SK-N-SH treated with all-trans-retinoic acid at 6 μM for 48 hours (cell line): ENCODE results near the gene HTR7.
"Not testable (repeated sequence)": the region's sequence is repeated elsewhere in the genome, so short reads cannot be mapped to it uniquely, and the experiment has no call there.

Source experiments
- ATAC-seq: fragments of 200-7000 bp; cut with Tn5 transposase; 3 replicates; pipeline ENCODE4 v1.9.1; 2020; ENCODE audit warnings: mild to moderate bottlenecking, moderate library complexity
- ARNTL ChIP-seq: fragments of 450-650 bp; formaldehyde crosslinking; IDR thresholded peaks from 2 replicates; pipeline ENCODE4 v1.5.0; 2020; ENCODE audit warnings: low read depth, mild to moderate bottlenecking, moderate library complexity, borderline replicate concordance
- CREB5 ChIP-seq: fragments of 250-450 bp; sonication (Bioruptor Pico); IDR thresholded peaks from 2 replicates; pipeline ENCODE4 v1.5.1; 2020; ENCODE audit warnings: low read depth, mild to moderate bottlenecking, moderate library complexity
- CSDC2 ChIP-seq: fragments of 250-450 bp; sonication (Bioruptor Pico); IDR thresholded peaks from 2 replicates; pipeline ENCODE4 v1.5.0; 2020; ENCODE audit warnings: mild to moderate bottlenecking, moderate library complexity
- ESRRG ChIP-seq: fragments of 250-450 bp; sonication (Bioruptor Pico); IDR thresholded peaks from 2 replicates; pipeline ENCODE4 v1.6.1; 2021; ENCODE audit warnings: mild to moderate bottlenecking
- GLIS3 ChIP-seq: fragments of 250-450 bp; sonication (Bioruptor Pico); IDR thresholded peaks from 2 replicates; pipeline ENCODE4 v1.5.0; 2020; ENCODE audit warnings: mild to moderate bottlenecking, moderate library complexity
- ISL1 ChIP-seq: fragments of 250-450 bp; sonication (Bioruptor Pico); IDR thresholded peaks from 2 replicates; pipeline ENCODE4 v2.1.2; 2022; ENCODE audit warnings: mild to moderate bottlenecking, moderate library complexity
- OSR1 ChIP-seq: fragments of 250-450 bp; sonication (Bioruptor Pico); IDR thresholded peaks from 2 replicates; pipeline ENCODE4 v1.8.0; 2022; ENCODE audit warnings: moderate library complexity, mild to moderate bottlenecking, inconsistent platforms
- PATZ1 ChIP-seq: fragments of 250-450 bp; sonication (Bioruptor Pico); IDR thresholded peaks from 2 replicates; pipeline ENCODE4 v1.8.0; 2020; ENCODE audit warnings: mild to moderate bottlenecking, moderate library complexity, borderline replicate concordance
- POU6F1 ChIP-seq: fragments of 250-450 bp; sonication (Bioruptor Pico); IDR thresholded peaks from 2 replicates; pipeline ENCODE4 v1.8.0; 2021; ENCODE audit warnings: low read depth, mild to moderate bottlenecking, moderate library complexity, borderline replicate concordance
- RARB ChIP-seq: fragments of 250-450 bp; sonication (Bioruptor Pico); IDR thresholded peaks from 2 replicates; pipeline ENCODE4 v1.8.0; 2021; ENCODE audit warnings: mild to moderate bottlenecking, moderate library complexity
- SNAI2 ChIP-seq: fragments of 250-450 bp; sonication (Bioruptor Pico); IDR thresholded peaks from 2 replicates; pipeline ENCODE4 v1.5.0; 2020; ENCODE audit warnings: mild to moderate bottlenecking, moderate library complexity
- TCF4 ChIP-seq: fragments of 250-450 bp; sonication (Bioruptor Pico); IDR thresholded peaks from 2 replicates; pipeline ENCODE4 v1.8.0; 2021; ENCODE audit warnings: mild to moderate bottlenecking, moderate library complexity, borderline replicate concordance
- TOX ChIP-seq: fragments of 250-450 bp; sonication (Bioruptor Pico); IDR thresholded peaks from 2 replicates; pipeline ENCODE4 v1.8.0; 2021; ENCODE audit warnings: mild to moderate bottlenecking, moderate library complexity, borderline replicate concordance
- TSHZ2 ChIP-seq: fragments of 250-450 bp; sonication (Bioruptor Pico); IDR thresholded peaks from 2 replicates; pipeline ENCODE4 v1.5.0; 2020; ENCODE audit warnings: mild to moderate bottlenecking, moderate library complexity
- ZFP3 ChIP-seq: fragments of 250-450 bp; sonication (Bioruptor Pico); IDR thresholded peaks from 2 replicates; pipeline ENCODE4 v1.5.0; 2020; ENCODE audit warnings: mild to moderate bottlenecking, moderate library complexity
- ZFP30 ChIP-seq: fragments of 450-650 bp; formaldehyde crosslinking; IDR thresholded peaks from 2 replicates; pipeline ENCODE4 v1.5.0; 2022; ENCODE audit warnings: mild to moderate bottlenecking, moderate library complexity
- ZNF565 ChIP-seq: fragments of 450-650 bp; formaldehyde crosslinking; conservative IDR thresholded peaks from 2 replicates; pipeline ENCODE4 v1.5.0; 2020; ENCODE audit warnings: low read depth, mild to moderate bottlenecking, moderate library complexity
- ZNF8 ChIP-seq: fragments of 450-650 bp; formaldehyde crosslinking; IDR thresholded peaks from 2 replicates; pipeline ENCODE4 v1.5.0; 2020; ENCODE audit warnings: mild to moderate bottlenecking, moderate library complexity

HTR7 gene

GRCh38 chr10:90813594-90814365, 44.1 kb downstream of the HTR7 start:
- no peak for ATAC-seq

GRCh38 chr10:90807106-90807505, 50.7 kb downstream of the HTR7 start:
- ATAC-seq: not testable (repeated sequence)

More at GRCh38 chr10:90813594-90814365, 44.1 kb downstream of the HTR7 start:
- TF ChIP-seq CREB5 (CRISPR knock-in tag): no peak
- TF ChIP-seq ZFP3 (CRISPR knock-in tag): no peak
- TF ChIP-seq CSDC2 (CRISPR knock-in tag): no peak
- TF ChIP-seq ARNTL (CRISPR knock-in tag): no peak
- no peak for TF ChIP-seq TOX (CRISPR knock-in tag)
- no peak for TF ChIP-seq RARB (CRISPR knock-in tag)
- TF ChIP-seq, all 23 proteins: peak for 0

- TF ChIP-seq ESRRG (CRISPR knock-in tag) (no peak), ARNTL (CRISPR knock-in tag) (no peak), TCF4 (CRISPR knock-in tag) (no peak), POU6F1 (CRISPR knock-in tag) (no peak), SNAI2 (no peak), ZFP3 (CRISPR knock-in tag) (no peak), TSHZ2 (CRISPR knock-in tag) (no peak), PATZ1 (CRISPR knock-in tag) (no peak)
- TF ChIP-seq, all 23 proteins: peak for 0
- no peak for ATAC-seq
Observed at GRCh38 chr10:90806677-90807076, 51.2 kb downstream of the HTR7 start.

GRCh38 chr10:90805206-90805605, 52.6 kb downstream of the HTR7 start:
- no peak for ATAC-seq
- TF ChIP-seq ZNF565: no peak
- no peak for TF ChIP-seq ESRRG (CRISPR knock-in tag)
- TF ChIP-seq ISL1 (CRISPR knock-in tag): no peak
- no peak for TF ChIP-seq TCF4 (CRISPR knock-in tag)
- TF ChIP-seq GLIS3 (CRISPR knock-in tag): no peak
- TF ChIP-seq OSR1 (CRISPR knock-in tag): no peak
- no peak for TF ChIP-seq ZNF8 (CRISPR knock-in tag)
- no peak for TF ChIP-seq CSDC2 (CRISPR knock-in tag)
- TF ChIP-seq ZFP30 (CRISPR knock-in tag): no peak
- TF ChIP-seq RARB (CRISPR knock-in tag): no peak
- no peak for TF ChIP-seq POU6F1 (CRISPR knock-in tag)
- no peak for TF ChIP-seq TOX (CRISPR knock-in tag)
